ENCODE results near the gene PSMB1.
A peak's percentile ranks its signal among the peaks of the same experiment; 100 is the strongest.

The PSMB1 gene

GRCh38 chr6:170564936-170565530, 11.9 kb upstream of the PSMB1 start:
- H3K9me3 ChIP-seq (ENCODE audit: control insufficient read depth in 1 of 2, low read length in 2 of 2), result no peaks in the 10 kb centered on the region
- H3K4me1 ChIP-seq (ENCODE audit: control insufficient read depth in 1 of 2, insufficient read depth in 2 of 2, low read length in 2 of 2), result no peaks in the 10 kb centered on the region
- H3K36me3 ChIP-seq (ENCODE audit: control insufficient read depth in 1 of 2, insufficient read depth in 2 of 2, low read length in 2 of 2), result peaks cover 56 to 57% of the 10 kb centered on the region in 2 donors
- H3K27ac ChIP-seq (ENCODE audit: low read length), result no peak overlapping the region
- H3K4me3 ChIP-seq (ENCODE audit: low read depth in 1 of 2, low read length in 2 of 2), result no peak overlapping the region
- no peaks in the 10 kb centered on the region for H3K27me3 ChIP-seq (ENCODE audit: low read depth, low read length)

- no peak overlapping the region for H3K4me3 ChIP-seq (ENCODE audit: low read depth in 1 of 2, low read length in 2 of 2)
- no peaks in the 10 kb centered on the region for H3K4me1 ChIP-seq (ENCODE audit: control insufficient read depth in 1 of 2, insufficient read depth in 2 of 2, low read length in 2 of 2)
- H3K36me3 ChIP-seq (ENCODE audit: control insufficient read depth in 1 of 2, insufficient read depth in 2 of 2, low read length in 2 of 2), result peaks cover 30 to 38% of the 10 kb centered on the region in 2 donors
- H3K27ac ChIP-seq (ENCODE audit: low read length), result no peak overlapping the region
- no peaks in the 10 kb centered on the region for H3K9me3 ChIP-seq (ENCODE audit: control insufficient read depth in 1 of 2, low read length in 2 of 2)
- H3K27me3 ChIP-seq (ENCODE audit: low read depth, low read length), result no peaks in the 10 kb centered on the region
These were observed 8.4 kb upstream of the PSMB1 start for GRCh38 chr6:170561555-170561954.

- Histone ChIP-seq H3K9me3 (ENCODE audit: control insufficient read depth in 1 of 2, low read length in 2 of 2) (no peaks in the 10 kb centered on the region), H3K27ac (ENCODE audit: low read length) (peak overlapping the region; percentile 96)
These were observed 2.2 kb upstream of the PSMB1 start for GRCh38 chr6:170555305-170555704.

GRCh38 chr6:170554796-170555137, 1.7 kb upstream of the PSMB1 start:
- H3K4me3 ChIP-seq (ENCODE audit: low read depth in 1 of 2, low read length in 2 of 2), result peak overlapping the region; percentile 84 to 99
- H3K9me3 ChIP-seq (ENCODE audit: control insufficient read depth in 1 of 2, low read length in 2 of 2), result no peaks in the 10 kb centered on the region
- peaks cover 2 to 23% of the 10 kb centered on the region in 2 donors for H3K36me3 ChIP-seq (ENCODE audit: control insufficient read depth in 1 of 2, insufficient read depth in 2 of 2, low read length in 2 of 2)
- H3K27ac ChIP-seq (ENCODE audit: low read length), result peak overlapping the region; percentile 96
- H3K4me1 ChIP-seq (ENCODE audit: control insufficient read depth in 1 of 2, insufficient read depth in 2 of 2, low read length in 2 of 2), result peaks cover 17 to 43% of the 10 kb centered on the region in 2 donors
- no peaks in the 10 kb centered on the region for H3K27me3 ChIP-seq (ENCODE audit: low read depth, low read length)

More at GRCh38 chr6:170555305-170555704, 2.2 kb upstream of the PSMB1 start:
- H3K27me3 ChIP-seq (ENCODE audit: low read depth, low read length), result no peaks in the 10 kb centered on the region
- H3K4me1 ChIP-seq (ENCODE audit: control insufficient read depth in 1 of 2, insufficient read depth in 2 of 2, low read length in 2 of 2), result peaks cover 17 to 38% of the 10 kb centered on the region in 2 donors
- peaks cover 0 to 18% of the 10 kb centered on the region in 2 donors for H3K36me3 ChIP-seq (ENCODE audit: control insufficient read depth in 1 of 2, insufficient read depth in 2 of 2, low read length in 2 of 2)
- peak overlapping the region; percentile 84 to 99 for H3K4me3 ChIP-seq (ENCODE audit: low read depth in 1 of 2, low read length in 2 of 2)

GRCh38 chr6:170554013-170554795, 1.1 kb upstream of the PSMB1 start, which contains the start of gene TBP:
TBP (plus strand) TSS chr6:170554369; CDS start chr6:170557030, 2,661 bp downstream.
- Histone ChIP-seq H3K27ac (ENCODE audit: low read length) (peak within 1 kb of the TSS; percentile 96), H3K4me3 (ENCODE audit: low read depth in 1 of 2, low read length in 2 of 2) (peak within 1 kb of the TSS; percentile 84 to 99), H3K4me1 (ENCODE audit: control insufficient read depth in 1 of 2, insufficient read depth in 2 of 2, low read length in 2 of 2) (peaks cover 17 to 49% of the 10 kb centered on the region in 2 donors), H3K36me3 (ENCODE audit: control insufficient read depth in 1 of 2, insufficient read depth in 2 of 2, low read length in 2 of 2) (peaks cover 5 to 24% of the 10 kb centered on the region in 2 donors), H3K9me3 (ENCODE audit: control insufficient read depth in 1 of 2, low read length in 2 of 2) (no peaks in the 10 kb centered on the region), H3K27me3 (ENCODE audit: low read depth, low read length) (no peaks in the 10 kb centered on the region)

GRCh38 chr6:170553534-170554012, 466 bp upstream of the PSMB1 start:
- peak overlapping the region; percentile 84 to 99 for H3K4me3 ChIP-seq (ENCODE audit: low read depth in 1 of 2, low read length in 2 of 2)
- H3K27ac ChIP-seq (ENCODE audit: low read length), result peak overlapping the region; percentile 96
- H3K36me3 ChIP-seq (ENCODE audit: control insufficient read depth in 1 of 2, insufficient read depth in 2 of 2, low read length in 2 of 2), result peaks cover 8 to 25% of the 10 kb centered on the region in 2 donors
- peaks cover 17 to 52% of the 10 kb centered on the region in 2 donors for H3K4me1 ChIP-seq (ENCODE audit: control insufficient read depth in 1 of 2, insufficient read depth in 2 of 2, low read length in 2 of 2)
- H3K27me3 ChIP-seq (ENCODE audit: low read depth, low read length), result no peaks in the 10 kb centered on the region
- no peaks in the 10 kb centered on the region for H3K9me3 ChIP-seq (ENCODE audit: control insufficient read depth in 1 of 2, low read length in 2 of 2)

GRCh38 chr6:170545405-170545804, 7.7 kb downstream of the PSMB1 start:
- Histone ChIP-seq H3K27ac (ENCODE audit: low read length) (no peak overlapping the region), H3K4me3 (ENCODE audit: low read depth in 1 of 2, low read length in 2 of 2) (no peak overlapping the region), H3K27me3 (ENCODE audit: low read depth, low read length) (no peaks in the 10 kb centered on the region), H3K9me3 (ENCODE audit: control insufficient read depth in 1 of 2, low read length in 2 of 2) (no peaks in the 10 kb centered on the region), H3K4me1 (ENCODE audit: control insufficient read depth in 1 of 2, insufficient read depth in 2 of 2, low read length in 2 of 2) (peaks cover 0 to 15% of the 10 kb centered on the region in 2 donors), H3K36me3 (ENCODE audit: control insufficient read depth in 1 of 2, insufficient read depth in 2 of 2, low read length in 2 of 2) (peaks cover 73 to 80% of the 10 kb centered on the region in 2 donors)

- H3K36me3 ChIP-seq (ENCODE audit: control insufficient read depth in 1 of 2, insufficient read depth in 2 of 2, low read length in 2 of 2), result peaks cover 75 to 86% of the 10 kb centered on the region in 2 donors
- no peaks in the 10 kb centered on the region for H3K9me3 ChIP-seq (ENCODE audit: control insufficient read depth in 1 of 2, low read length in 2 of 2)
- no peaks in the 10 kb centered on the region for H3K27me3 ChIP-seq (ENCODE audit: low read depth, low read length)
- no peak overlapping the region for H3K4me3 ChIP-seq (ENCODE audit: low read depth in 1 of 2, low read length in 2 of 2)
- no peaks in the 10 kb centered on the region for H3K4me1 ChIP-seq (ENCODE audit: control insufficient read depth in 1 of 2, insufficient read depth in 2 of 2, low read length in 2 of 2)
- H3K27ac ChIP-seq (ENCODE audit: low read length), result no peak overlapping the region
These were observed 10.9 kb downstream of the PSMB1 start for GRCh38 chr6:170542031-170542719.

GRCh38 chr6:170537329-170537728, 15.8 kb downstream of the PSMB1 start:
- Histone ChIP-seq H3K36me3 (ENCODE audit: control insufficient read depth in 1 of 2, insufficient read depth in 2 of 2, low read length in 2 of 2) (peaks cover 79 to 84% of the 10 kb centered on the region in 2 donors), H3K4me1 (ENCODE audit: control insufficient read depth in 1 of 2, insufficient read depth in 2 of 2, low read length in 2 of 2) (no peaks in the 10 kb centered on the region), H3K4me3 (ENCODE audit: low read depth in 1 of 2, low read length in 2 of 2) (no peak overlapping the region), H3K27me3 (ENCODE audit: low read depth, low read length) (no peaks in the 10 kb centered on the region), H3K27ac (ENCODE audit: low read length) (no peak overlapping the region), H3K9me3 (ENCODE audit: control insufficient read depth in 1 of 2, low read length in 2 of 2) (no peaks in the 10 kb centered on the region)

GRCh38 chr6:170536671-170537070, 16.4 kb downstream of the PSMB1 start:
- no peaks in the 10 kb centered on the region for H3K4me1 ChIP-seq (ENCODE audit: control insufficient read depth in 1 of 2, insufficient read depth in 2 of 2, low read length in 2 of 2)
- no peaks in the 10 kb centered on the region for H3K27me3 ChIP-seq (ENCODE audit: low read depth, low read length)
- peaks cover 77 to 79% of the 10 kb centered on the region in 2 donors for H3K36me3 ChIP-seq (ENCODE audit: control insufficient read depth in 1 of 2, insufficient read depth in 2 of 2, low read length in 2 of 2)
- H3K9me3 ChIP-seq (ENCODE audit: control insufficient read depth in 1 of 2, low read length in 2 of 2), result no peaks in the 10 kb centered on the region
- no peak overlapping the region for H3K27ac ChIP-seq (ENCODE audit: low read length)
- no peak overlapping the region for H3K4me3 ChIP-seq (ENCODE audit: low read depth in 1 of 2, low read length in 2 of 2)

- no peaks in the 10 kb centered on the region for H3K9me3 ChIP-seq (ENCODE audit: control insufficient read depth in 1 of 2, low read length in 2 of 2)
- H3K27me3 ChIP-seq (ENCODE audit: low read depth, low read length), result no peaks in the 10 kb centered on the region
- H3K27ac ChIP-seq (ENCODE audit: low read length), result no peak overlapping the region
- H3K4me1 ChIP-seq (ENCODE audit: control insufficient read depth in 1 of 2, insufficient read depth in 2 of 2, low read length in 2 of 2), result no peaks in the 10 kb centered on the region
- H3K4me3 ChIP-seq (ENCODE audit: low read depth in 1 of 2, low read length in 2 of 2), result no peak overlapping the region
- peaks cover 61 to 74% of the 10 kb centered on the region in 2 donors for H3K36me3 ChIP-seq (ENCODE audit: control insufficient read depth in 1 of 2, insufficient read depth in 2 of 2, low read length in 2 of 2)
These were observed 18.1 kb downstream of the PSMB1 start for GRCh38 chr6:170535004-170535403.

Data from muscle layer of duodenum (tissue), 2 donors.